ENCODE data around the gene THAP11. TPM values are rescaled to one million over a fixed set of nuclear protein-coding genes. Genes with fewer than 3 reads are reported as not detected.

Gene THAP11
- total RNA-seq, 2 donors from 2014 or later: 23.7 to 42.8 TPM

DNA sequence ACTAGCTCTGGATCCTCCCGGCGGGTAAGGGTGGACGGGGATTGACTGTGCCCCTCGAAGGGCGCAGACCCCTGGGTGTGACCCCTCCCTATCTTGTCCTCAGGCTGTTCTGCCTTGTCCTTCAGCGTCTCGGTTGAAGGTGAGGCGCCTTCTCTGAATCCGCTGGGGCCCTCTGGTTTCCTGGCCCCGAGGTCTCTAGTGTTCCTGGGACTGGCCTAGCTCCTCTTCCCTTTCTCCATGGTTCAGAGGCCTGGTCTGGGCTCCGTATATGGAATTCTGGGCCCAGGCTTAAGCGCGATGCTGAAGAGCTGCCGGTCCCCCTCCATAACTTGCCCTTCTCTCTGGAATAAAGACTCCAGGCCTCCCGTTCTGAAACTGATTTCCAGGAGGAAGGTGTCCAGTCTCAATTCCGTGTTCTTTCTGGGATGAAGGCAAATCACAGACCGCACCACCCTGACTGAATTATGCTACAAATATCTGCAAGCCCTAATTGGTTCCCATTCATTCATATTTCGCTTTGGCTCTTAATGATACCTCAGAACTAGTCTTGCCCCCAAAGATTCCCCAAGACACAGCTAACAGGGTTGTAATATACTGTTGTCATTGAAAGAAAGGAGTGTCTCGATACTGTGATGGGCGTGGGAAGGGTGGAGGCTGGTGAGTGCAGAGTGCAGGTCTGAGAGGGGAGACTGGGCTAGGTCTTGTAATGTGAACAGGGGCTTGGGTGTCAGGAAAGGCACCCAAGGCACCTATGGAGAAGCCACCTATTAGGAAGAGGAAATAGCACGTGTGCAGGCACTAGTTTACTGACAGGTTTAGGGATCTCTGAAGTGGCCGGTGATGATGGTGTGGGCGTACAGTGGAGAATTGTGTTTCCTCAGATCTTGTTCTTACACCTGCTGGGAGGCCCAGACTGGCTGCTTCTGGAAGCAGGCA is 31.6 kb downstream of the THAP11 start:
- no peak for DNase-seq
- H3K27ac ChIP-seq: peak overlapping the region; percentile 53 to 80 (median 66)
- ATAC-seq: no peak
- TF ChIP-seq POLR2A (IDR thresholded peaks at IDR 0.05): no peak
- TF ChIP-seq, protein P1, sequence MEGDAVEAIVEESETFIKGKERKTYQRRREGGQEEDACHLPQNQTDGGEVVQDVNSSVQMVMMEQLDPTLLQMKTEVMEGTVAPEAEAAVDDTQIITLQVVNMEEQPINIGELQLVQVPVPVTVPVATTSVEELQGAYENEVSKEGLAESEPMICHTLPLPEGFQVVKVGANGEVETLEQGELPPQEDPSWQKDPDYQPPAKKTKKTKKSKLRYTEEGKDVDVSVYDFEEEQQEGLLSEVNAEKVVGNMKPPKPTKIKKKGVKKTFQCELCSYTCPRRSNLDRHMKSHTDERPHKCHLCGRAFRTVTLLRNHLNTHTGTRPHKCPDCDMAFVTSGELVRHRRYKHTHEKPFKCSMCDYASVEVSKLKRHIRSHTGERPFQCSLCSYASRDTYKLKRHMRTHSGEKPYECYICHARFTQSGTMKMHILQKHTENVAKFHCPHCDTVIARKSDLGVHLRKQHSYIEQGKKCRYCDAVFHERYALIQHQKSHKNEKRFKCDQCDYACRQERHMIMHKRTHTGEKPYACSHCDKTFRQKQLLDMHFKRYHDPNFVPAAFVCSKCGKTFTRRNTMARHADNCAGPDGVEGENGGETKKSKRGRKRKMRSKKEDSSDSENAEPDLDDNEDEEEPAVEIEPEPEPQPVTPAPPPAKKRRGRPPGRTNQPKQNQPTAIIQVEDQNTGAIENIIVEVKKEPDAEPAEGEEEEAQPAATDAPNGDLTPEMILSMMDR (IDR thresholded peaks at IDR 0.05): no peak
- intact Hi-C loops (cut with DNase I): no loop called here
- WGBS, 2 donors: 10 to 19% methylated on average over 12 to 22 of the region's 23 CpGs
- peaks cover 6 to 15% of the 10 kb centered on the region in 2 donors for H3K36me3 ChIP-seq (replicated peaks in 1 of 2; ENCODE audit: insufficient read depth in 1 of 2, low read depth in 2 of 2)
- H3K9me3 ChIP-seq: no peaks in the 10 kb centered on the region
- no peaks in the 10 kb centered on the region for H3K27me3 ChIP-seq
- H3K4me3 ChIP-seq: peak overlapping the region; percentile 70 to 85
- H3K4me1 ChIP-seq: peaks cover 33% of the 10 kb centered on the region

DNA sequence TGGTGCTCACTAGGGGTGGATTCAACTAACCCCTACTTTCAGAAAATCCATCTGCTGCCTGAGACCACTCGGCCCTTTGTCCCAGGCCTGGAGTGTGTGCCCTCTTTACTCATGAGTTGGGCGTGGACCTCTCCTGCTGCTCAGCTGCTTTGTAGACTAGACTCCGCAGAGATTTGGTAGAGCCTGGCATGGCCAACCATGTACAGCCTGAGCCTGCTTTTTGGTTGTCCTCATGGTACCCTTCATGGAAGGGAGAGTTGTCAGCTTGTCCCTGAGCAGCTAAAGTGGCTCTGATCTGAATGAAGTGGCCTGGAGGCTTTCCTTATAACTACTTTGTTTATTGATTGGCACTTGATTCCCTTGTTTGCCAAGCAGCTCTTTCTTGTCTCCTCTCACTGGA is 32.3 kb downstream of the THAP11 start:
- Histone ChIP-seq H3K4me3 (no peak overlapping the region), H3K4me1 (peaks cover 27% of the 10 kb centered on the region), H3K27me3 (no peaks in the 10 kb centered on the region), H3K27ac (no peak overlapping the region), H3K36me3 (replicated peaks in 1 of 2; ENCODE audit: insufficient read depth in 1 of 2, low read depth in 2 of 2) (peaks cover 13 to 21% of the 10 kb centered on the region in 2 donors), H3K9me3 (no peaks in the 10 kb centered on the region)
- ATAC-seq (no peak), DNase-seq (no peak)
- intact Hi-C loops (cut with DNase I): no loop called here
- 36% methylated on average over 3 of the region's 3 CpGs; no CpG with 5 or more reads in 1 of the 2 donors for WGBS, 2 donors
- TF ChIP-seq, protein P1 (IDR thresholded peaks at IDR 0.05): no peak
- TF ChIP-seq POLR2A (IDR thresholded peaks at IDR 0.05): no peak

DNA sequence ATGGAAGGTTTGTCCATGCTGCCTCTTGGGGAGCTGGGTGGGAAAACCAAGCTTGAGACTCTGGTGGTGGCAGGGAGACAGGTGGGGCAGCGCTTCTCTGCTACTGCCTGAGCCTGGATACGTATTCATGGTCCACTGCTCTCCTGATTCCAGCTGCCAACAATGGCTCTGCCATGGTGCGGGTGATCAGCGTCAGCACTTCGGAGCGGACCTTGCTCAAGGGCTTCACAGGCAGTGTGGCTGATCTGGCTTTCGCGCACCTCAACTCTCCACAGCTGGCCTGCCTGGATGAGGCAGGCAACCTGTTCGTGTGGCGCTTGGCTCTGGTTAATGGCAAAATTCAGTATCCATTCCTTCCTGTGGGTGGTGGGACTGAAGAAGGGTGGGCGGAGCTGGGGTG is 34.9 kb downstream of the THAP11 start:
- H3K4me1 ChIP-seq: peaks cover 25% of the 10 kb centered on the region
- DNase-seq (no peak), ATAC-seq (no peak)
- no peak overlapping the region for H3K27ac ChIP-seq
- H3K36me3 ChIP-seq (replicated peaks in 1 of 2; ENCODE audit: insufficient read depth in 1 of 2, low read depth in 2 of 2): peaks cover 21 to 41% of the 10 kb centered on the region in 2 donors
- TF ChIP-seq, protein P1 (IDR thresholded peaks at IDR 0.05): no peak
- TF ChIP-seq POLR2A (IDR thresholded peaks at IDR 0.05): no peak
- H3K9me3 ChIP-seq: no peaks in the 10 kb centered on the region
- no peaks in the 10 kb centered on the region for H3K27me3 ChIP-seq
- 92 to 100% methylated on average over 1 to 11 of the region's 11 CpGs for WGBS, 2 donors
- no peak overlapping the region for H3K4me3 ChIP-seq
- intact Hi-C loops (cut with DNase I): no loop called here

DNA sequence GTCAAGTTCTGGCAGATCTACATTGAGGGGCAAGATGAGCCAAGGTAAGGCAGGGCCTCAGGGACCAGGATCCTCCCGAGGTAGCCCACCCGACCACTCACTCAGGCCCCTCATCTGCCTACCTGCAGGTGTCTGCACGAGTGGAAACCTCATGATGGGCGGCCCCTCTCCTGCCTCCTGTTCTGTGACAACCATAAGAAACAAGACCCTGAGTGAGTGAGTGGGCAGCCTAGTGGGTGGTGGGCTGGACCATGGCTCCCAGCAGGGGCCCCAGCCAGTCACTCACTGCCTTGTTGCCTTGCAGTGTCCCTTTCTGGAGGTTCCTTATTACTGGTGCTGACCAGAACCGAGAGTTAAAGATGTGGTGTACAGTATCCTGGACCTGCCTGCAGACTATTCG is 36.1 kb downstream of the THAP11 start:
- DNase-seq: no peak
- Histone ChIP-seq H3K27me3 (no peaks in the 10 kb centered on the region), H3K9me3 (no peaks in the 10 kb centered on the region), H3K36me3 (replicated peaks in 1 of 2; ENCODE audit: insufficient read depth in 1 of 2, low read depth in 2 of 2) (peaks cover 21 to 46% of the 10 kb centered on the region in 2 donors), H3K27ac (no peak overlapping the region), H3K4me1 (peaks cover 20% of the 10 kb centered on the region), H3K4me3 (no peak overlapping the region)
- 81 to 82% methylated on average over 5 to 6 of the region's 6 CpGs for WGBS, 2 donors
- no peak for TF ChIP-seq POLR2A (IDR thresholded peaks at IDR 0.05)
- TF ChIP-seq, protein P1 (IDR thresholded peaks at IDR 0.05): no peak
- intact Hi-C loops (cut with DNase I): no loop called here
- ATAC-seq: no peak
